Measurements from ENCODE around the gene UNC13A. TPM values are rescaled to one million over a fixed set of nuclear protein-coding genes. Genes with fewer than 3 reads are reported as not detected.

Gene UNC13A
- total RNA-seq, 1 experiment from 2014 or later: under 0.01 TPM

GRCh38 chr19:17655751-17656472 lies 32.2 kb downstream of the UNC13A start:
- H4K20me1 ChIP-seq (ENCODE audit: insufficient read depth, low read depth, low read length): no peaks in the 10 kb centered on the region
- H3K4me1 ChIP-seq (ENCODE audit: low read length): no peaks in the 10 kb centered on the region
- DNase-seq: no peak
- no peak overlapping the region for H3K27ac ChIP-seq (ENCODE audit: low read length)
- H3K27me3 ChIP-seq (ENCODE audit: low read length): no peaks in the 10 kb centered on the region
- no peaks in the 10 kb centered on the region for H3K9me2 ChIP-seq (replicated peaks; ENCODE audit: insufficient read depth, low read length)
- no peak overlapping the region for H3K4me2 ChIP-seq (ENCODE audit: low read depth, low read length, poor library complexity, severe bottlenecking)
- H3K9me3 ChIP-seq (ENCODE audit: low read length): no peaks in the 10 kb centered on the region
- no peak overlapping the region for H3K4me3 ChIP-seq (ENCODE audit: low read length)
- H2AFZ ChIP-seq (ENCODE audit: low read length): no peak overlapping the region
- H3K9ac ChIP-seq (ENCODE audit: low read length): no peak overlapping the region
- no peaks in the 10 kb centered on the region for H3K79me2 ChIP-seq (ENCODE audit: low read length)
- H3K36me3 ChIP-seq (ENCODE audit: insufficient read depth, low read length): no peaks in the 10 kb centered on the region

GRCh38 chr19:17654993-17655392 lies 33.2 kb downstream of the UNC13A start:
- Histone ChIP-seq H2AFZ (ENCODE audit: low read length) (no peak overlapping the region), H3K4me1 (ENCODE audit: low read length) (no peaks in the 10 kb centered on the region), H3K4me3 (ENCODE audit: low read length) (no peak overlapping the region), H3K27ac (ENCODE audit: low read length) (no peak overlapping the region), H4K20me1 (ENCODE audit: insufficient read depth, low read depth, low read length) (no peaks in the 10 kb centered on the region), H3K79me2 (ENCODE audit: low read length) (no peaks in the 10 kb centered on the region), H3K27me3 (ENCODE audit: low read length) (no peaks in the 10 kb centered on the region), H3K9ac (ENCODE audit: low read length) (no peak overlapping the region), H3K9me3 (ENCODE audit: low read length) (no peaks in the 10 kb centered on the region), H3K9me2 (replicated peaks; ENCODE audit: insufficient read depth, low read length) (no peaks in the 10 kb centered on the region), H3K36me3 (ENCODE audit: insufficient read depth, low read length) (no peaks in the 10 kb centered on the region), H3K4me2 (ENCODE audit: low read depth, low read length, poor library complexity, severe bottlenecking) (no peak overlapping the region)
- peak; percentile 83 for DNase-seq

GRCh38 chr19:17652627-17653026 lies 35.5 kb downstream of the UNC13A start:
- Histone ChIP-seq H3K27ac (ENCODE audit: low read length) (no peak overlapping the region), H4K20me1 (ENCODE audit: insufficient read depth, low read depth, low read length) (no peaks in the 10 kb centered on the region), H3K9me2 (replicated peaks; ENCODE audit: insufficient read depth, low read length) (no peaks in the 10 kb centered on the region), H3K79me2 (ENCODE audit: low read length) (no peaks in the 10 kb centered on the region), H3K9me3 (ENCODE audit: low read length) (no peaks in the 10 kb centered on the region), H3K4me3 (ENCODE audit: low read length) (no peak overlapping the region), H3K4me1 (ENCODE audit: low read length) (no peaks in the 10 kb centered on the region), H3K4me2 (ENCODE audit: low read depth, low read length, poor library complexity, severe bottlenecking) (no peak overlapping the region), H2AFZ (ENCODE audit: low read length) (no peak overlapping the region), H3K27me3 (ENCODE audit: low read length) (no peaks in the 10 kb centered on the region), H3K36me3 (ENCODE audit: insufficient read depth, low read length) (no peaks in the 10 kb centered on the region), H3K9ac (ENCODE audit: low read length) (no peak overlapping the region)
- DNase-seq: no peak

- no peaks in the 10 kb centered on the region for H3K9me3 ChIP-seq (ENCODE audit: low read length)
- H2AFZ ChIP-seq (ENCODE audit: low read length): no peak overlapping the region
- no peak for DNase-seq
- no peaks in the 10 kb centered on the region for H3K79me2 ChIP-seq (ENCODE audit: low read length)
- no peak overlapping the region for H3K9ac ChIP-seq (ENCODE audit: low read length)
- H3K9me2 ChIP-seq (replicated peaks; ENCODE audit: insufficient read depth, low read length): no peaks in the 10 kb centered on the region
- no peak overlapping the region for H3K27ac ChIP-seq (ENCODE audit: low read length)
- no peaks in the 10 kb centered on the region for H3K27me3 ChIP-seq (ENCODE audit: low read length)
- H3K36me3 ChIP-seq (ENCODE audit: insufficient read depth, low read length): no peaks in the 10 kb centered on the region
- no peaks in the 10 kb centered on the region for H3K4me1 ChIP-seq (ENCODE audit: low read length)
- no peaks in the 10 kb centered on the region for H4K20me1 ChIP-seq (ENCODE audit: insufficient read depth, low read depth, low read length)
- H3K4me3 ChIP-seq (ENCODE audit: low read length): no peak overlapping the region
- H3K4me2 ChIP-seq (ENCODE audit: low read depth, low read length, poor library complexity, severe bottlenecking): no peak overlapping the region
Observed at GRCh38 chr19:17648786-17649185, 39.4 kb downstream of the UNC13A start.

- Histone ChIP-seq H3K4me2 (ENCODE audit: low read depth, low read length, poor library complexity, severe bottlenecking) (no peak overlapping the region), H3K4me1 (ENCODE audit: low read length) (no peaks in the 10 kb centered on the region), H4K20me1 (ENCODE audit: insufficient read depth, low read depth, low read length) (no peaks in the 10 kb centered on the region), H3K27me3 (ENCODE audit: low read length) (no peaks in the 10 kb centered on the region), H2AFZ (ENCODE audit: low read length) (no peak overlapping the region), H3K9ac (ENCODE audit: low read length) (no peak overlapping the region), H3K4me3 (ENCODE audit: low read length) (no peak overlapping the region), H3K9me2 (replicated peaks; ENCODE audit: insufficient read depth, low read length) (no peaks in the 10 kb centered on the region), H3K27ac (ENCODE audit: low read length) (no peak overlapping the region), H3K9me3 (ENCODE audit: low read length) (no peaks in the 10 kb centered on the region), H3K79me2 (ENCODE audit: low read length) (no peaks in the 10 kb centered on the region), H3K36me3 (ENCODE audit: insufficient read depth, low read length) (no peaks in the 10 kb centered on the region)
- peak; percentile 59 for DNase-seq
Observed at GRCh38 chr19:17648097-17648660, 40.0 kb downstream of the UNC13A start.

- Histone ChIP-seq H3K27ac (ENCODE audit: low read length) (no peak overlapping the region), H3K27me3 (ENCODE audit: low read length) (no peaks in the 10 kb centered on the region), H3K79me2 (ENCODE audit: low read length) (no peaks in the 10 kb centered on the region), H3K9me2 (replicated peaks; ENCODE audit: insufficient read depth, low read length) (no peaks in the 10 kb centered on the region), H3K4me2 (ENCODE audit: low read depth, low read length, poor library complexity, severe bottlenecking) (no peak overlapping the region), H3K9me3 (ENCODE audit: low read length) (no peaks in the 10 kb centered on the region), H3K36me3 (ENCODE audit: insufficient read depth, low read length) (no peaks in the 10 kb centered on the region), H2AFZ (ENCODE audit: low read length) (no peak overlapping the region), H3K4me1 (ENCODE audit: low read length) (no peaks in the 10 kb centered on the region), H3K9ac (ENCODE audit: low read length) (no peak overlapping the region), H3K4me3 (ENCODE audit: low read length) (no peak overlapping the region), H4K20me1 (ENCODE audit: insufficient read depth, low read depth, low read length) (no peaks in the 10 kb centered on the region)
- DNase-seq: no peak
Observed at GRCh38 chr19:17647071-17648020, 40.8 kb downstream of the UNC13A start.

- no peaks in the 10 kb centered on the region for H3K9me3 ChIP-seq (ENCODE audit: low read length)
- DNase-seq: peak; percentile 71
- no peaks in the 10 kb centered on the region for H3K79me2 ChIP-seq (ENCODE audit: low read length)
- H3K9ac ChIP-seq (ENCODE audit: low read length): no peak overlapping the region
- H3K27ac ChIP-seq (ENCODE audit: low read length): no peak overlapping the region
- no peaks in the 10 kb centered on the region for H3K27me3 ChIP-seq (ENCODE audit: low read length)
- H3K9me2 ChIP-seq (replicated peaks; ENCODE audit: insufficient read depth, low read length): no peaks in the 10 kb centered on the region
- H2AFZ ChIP-seq (ENCODE audit: low read length): no peak overlapping the region
- no peaks in the 10 kb centered on the region for H3K36me3 ChIP-seq (ENCODE audit: insufficient read depth, low read length)
- H3K4me1 ChIP-seq (ENCODE audit: low read length): no peaks in the 10 kb centered on the region
- no peak overlapping the region for H3K4me3 ChIP-seq (ENCODE audit: low read length)
- H4K20me1 ChIP-seq (ENCODE audit: insufficient read depth, low read depth, low read length): no peaks in the 10 kb centered on the region
- H3K4me2 ChIP-seq (ENCODE audit: low read depth, low read length, poor library complexity, severe bottlenecking): no peak overlapping the region
Observed at GRCh38 chr19:17646441-17646840, 41.7 kb downstream of the UNC13A start.

GRCh38 chr19:17645339-17645963 lies 42.7 kb downstream of the UNC13A start:
- no peaks in the 10 kb centered on the region for H4K20me1 ChIP-seq (ENCODE audit: insufficient read depth, low read depth, low read length)
- H3K36me3 ChIP-seq (ENCODE audit: insufficient read depth, low read length): no peaks in the 10 kb centered on the region
- H3K9me3 ChIP-seq (ENCODE audit: low read length): no peaks in the 10 kb centered on the region
- H2AFZ ChIP-seq (ENCODE audit: low read length): no peak overlapping the region
- H3K4me3 ChIP-seq (ENCODE audit: low read length): no peak overlapping the region
- no peaks in the 10 kb centered on the region for H3K4me1 ChIP-seq (ENCODE audit: low read length)
- H3K27ac ChIP-seq (ENCODE audit: low read length): no peak overlapping the region
- no peaks in the 10 kb centered on the region for H3K27me3 ChIP-seq (ENCODE audit: low read length)
- DNase-seq: no peak
- H3K9ac ChIP-seq (ENCODE audit: low read length): no peak overlapping the region
- no peaks in the 10 kb centered on the region for H3K9me2 ChIP-seq (replicated peaks; ENCODE audit: insufficient read depth, low read length)
- no peaks in the 10 kb centered on the region for H3K79me2 ChIP-seq (ENCODE audit: low read length)
- H3K4me2 ChIP-seq (ENCODE audit: low read depth, low read length, poor library complexity, severe bottlenecking): no peak overlapping the region
